HepG2 (cell line): ENCODE data around the gene ARSB.

Source experiments
- CEBPB ChIP-seq: IDR thresholded peaks from 2 replicates; pipeline ENCODE4 v1.6.1; 2011; ENCODE audit warnings: low read depth, low read length, improper control_type of control experiment, borderline replicate concordance
- CTCF ChIP-seq: sonication (generic); formaldehyde crosslinking; IDR thresholded peaks from 2 replicates; pipeline ENCODE4 v1.5.0; 2020; ENCODE audit warnings: mild to moderate bottlenecking, missing genetic modification reagents, moderate library complexity
- ELF1 ChIP-seq: sonication (generic); formaldehyde crosslinking; IDR thresholded peaks from 2 replicates; pipeline ENCODE4 v1.4.0; 2020; ENCODE audit warnings: missing genetic modification reagents
- JUND ChIP-seq: sonication (generic); formaldehyde crosslinking; IDR thresholded peaks from 2 replicates; pipeline ENCODE4 v1.8.0; 2022; ENCODE audit warnings: mild to moderate bottlenecking, missing genetic modification reagents
- KLF15 ChIP-seq: sonication (generic); formaldehyde crosslinking; IDR thresholded peaks from 2 replicates; pipeline ENCODE4 v1.8.1; 2023; ENCODE audit warnings: borderline replicate concordance, mild to moderate bottlenecking, inconsistent platforms, missing genetic modification reagents, mixed read lengths
- MIXL1 ChIP-seq: IDR thresholded peaks from 2 replicates; pipeline ENCODE4 v1.6.1; 2016
- PBX3 ChIP-seq: sonication (generic); formaldehyde crosslinking; IDR thresholded peaks from 2 replicates; pipeline ENCODE4 v1.8.1; 2023; ENCODE audit warnings: missing genetic modification reagents, inconsistent platforms, borderline replicate concordance
- RAD21 ChIP-seq: fragments of 450-650 bp; formaldehyde crosslinking; IDR thresholded peaks from 2 replicates; pipeline ENCODE4 v1.5.0; 2020; ENCODE audit warnings: mild to moderate bottlenecking
- TEAD2 ChIP-seq: sonication (generic); formaldehyde crosslinking; IDR thresholded peaks from 2 replicates; pipeline ENCODE4 v1.9.0; 2021; ENCODE audit warnings: missing genetic modification reagents
- ZFP36 ChIP-seq: fragments of 150-350 bp; IDR thresholded peaks from 2 replicates; pipeline ENCODE4 v1.6.1; 2018; ENCODE audit warnings: borderline replicate concordance, low read length, low read depth; ENCODE audit not compliant: partially characterized antibody
- ZNF24 ChIP-seq: fragments of 450-650 bp; IDR thresholded peaks from 2 replicates; pipeline ENCODE4 v1.6.1; 2017; ENCODE audit warnings: antibody characterized with exemption, mild to moderate bottlenecking
- ZNF496 ChIP-seq: sonication (generic); formaldehyde crosslinking; IDR thresholded peaks from 2 replicates; pipeline ENCODE4 v1.8.1; 2023; ENCODE audit warnings: mild to moderate bottlenecking, moderate library complexity, missing genetic modification reagents; ENCODE audit not compliant: insufficient replicate concordance

GRCh38 chr5:78823196-78823595 lies 161.9 kb downstream of the ARSB start:
- TF ChIP-seq CTCF (CRISPR knock-in tag) (no peak), JUND (no peak), RAD21 (CRISPR knock-in tag) (no peak), KLF15 (no peak), ZNF496 (CRISPR knock-in tag) (no peak), ZNF24 (no peak), ELF1 (CRISPR knock-in tag) (no peak), CEBPB (no peak), MIXL1 (CRISPR knock-in tag) (no peak), PBX3 (CRISPR knock-in tag) (no peak), ZFP36 (no peak), TEAD2 (no peak)
